Measurements from ENCODE around the gene FGF11.
"Not testable (repeated sequence)": the region's sequence is repeated elsewhere in the genome, so short reads cannot be mapped to it uniquely, and the experiment has no call there.

FGF11 gene

GRCh38 chr17:7474767-7475166 lies 35.5 kb downstream of the FGF11 start:
- peaks cover 3 to 45% (median 40%) of the 10 kb centered on the region in 4 experiments for H3K4me1 ChIP-seq (ENCODE audit: control extremely low read depth in 1 of 4, control insufficient read depth in 4 of 4, insufficient read depth in 4 of 4, low read length in 3 of 4)

GRCh38 chr17:7475764-7476422 lies 36.6 kb downstream of the FGF11 start:
- peaks cover 0 to 7% (median 0%) of the 10 kb centered on the region in 4 experiments for H3K36me3 ChIP-seq (ENCODE audit: control insufficient read depth in 4 of 4, insufficient read depth in 4 of 4, low read length in 3 of 4)
- peak in 2 of 3 donors; percentile 60 to 71 for DNase-seq
- H3K4me3 ChIP-seq (ENCODE audit: control insufficient read depth in 1 of 7, extremely low read depth in 1 of 7, insufficient read depth in 4 of 7, low read depth in 2 of 7, low read length in 6 of 7) = no peak overlapping the region
- WGBS (ENCODE audit: insufficient coverage) = 70% methylated on average over 14 of the region's 15 CpGs
- peaks cover 3 to 53% (median 48%) of the 10 kb centered on the region in 4 experiments for H3K4me1 ChIP-seq (ENCODE audit: control extremely low read depth in 1 of 4, control insufficient read depth in 4 of 4, insufficient read depth in 4 of 4, low read length in 3 of 4)
- POLR2A ChIA-PET = interaction anchor here (0.6 to 2.5 kb wide), 6 partner anchors 9 to 39 kb away, joined by 3 to 12 read pairs (median 6); partner anchors contain the start of gene POLR2A
- H3K27me3 ChIP-seq (replicated peaks in 2 of 5; ENCODE audit: control insufficient read depth in 4 of 5, insufficient read depth in 5 of 5, low read length in 4 of 5) = no peaks in the 10 kb centered on the region
- CTCF ChIA-PET = interaction anchor here (1.1 to 3.9 kb wide), 14 partner anchors 9 to 212 kb away, joined by 3 to 29 read pairs (median 4); partner anchors contain the start of genes SOX15, SPEM2, TMEM102 and TMEM95
- no peak overlapping the region for H3K27ac ChIP-seq (ENCODE audit: insufficient read depth in 1 of 2, low read depth in 1 of 2, low read length in 2 of 2, poor library complexity in 1 of 2, severe bottlenecking in 2 of 2)
- H3K9me3 ChIP-seq (ENCODE audit: control extremely low read depth in 1 of 5, control insufficient read depth in 4 of 5, insufficient read depth in 2 of 5, low read depth in 1 of 5, low read length in 4 of 5) = no peaks in the 10 kb centered on the region

More at GRCh38 chr17:7474767-7475166, 35.5 kb downstream of the FGF11 start:
- WGBS (ENCODE audit: insufficient coverage) = 89% methylated on average over 5 of the region's 8 CpGs
- not testable (repeated sequence) for H3K36me3 ChIP-seq (ENCODE audit: control insufficient read depth in 4 of 4, insufficient read depth in 4 of 4, low read length in 3 of 4); DNase-seq; H3K9me3 ChIP-seq (ENCODE audit: control extremely low read depth in 1 of 5, control insufficient read depth in 4 of 5, insufficient read depth in 2 of 5, low read depth in 1 of 5, low read length in 4 of 5); H3K4me3 ChIP-seq (ENCODE audit: control insufficient read depth in 1 of 7, extremely low read depth in 1 of 7, insufficient read depth in 4 of 7, low read depth in 2 of 7, low read length in 6 of 7); H3K27me3 ChIP-seq (replicated peaks in 2 of 5; ENCODE audit: control insufficient read depth in 4 of 5, insufficient read depth in 5 of 5, low read length in 4 of 5); H3K27ac ChIP-seq (ENCODE audit: insufficient read depth in 1 of 2, low read depth in 1 of 2, low read length in 2 of 2, poor library complexity in 1 of 2, severe bottlenecking in 2 of 2)
- POLR2A ChIA-PET = interaction anchor here (2.5 kb wide), 1 partner anchor 13 kb away, joined by 12 read pairs; no protein-coding TSS in a partner anchor
- CTCF ChIA-PET = interaction anchor here (1.2 to 3.0 kb wide), 5 partner anchors 13 to 213 kb away, joined by 3 to 20 read pairs (median 7); partner anchors contain the start of gene TP53

GRCh38 chr17:7476494-7476893 lies 37.2 kb downstream of the FGF11 start:
- Histone ChIP-seq H3K9me3 (ENCODE audit: control extremely low read depth in 1 of 5, control insufficient read depth in 4 of 5, insufficient read depth in 2 of 5, low read depth in 1 of 5, low read length in 4 of 5) (no peaks in the 10 kb centered on the region), H3K27ac (ENCODE audit: insufficient read depth in 1 of 2, low read depth in 1 of 2, low read length in 2 of 2, poor library complexity in 1 of 2, severe bottlenecking in 2 of 2) (no peak overlapping the region), H3K27me3 (replicated peaks in 2 of 5; ENCODE audit: control insufficient read depth in 4 of 5, insufficient read depth in 5 of 5, low read length in 4 of 5) (no peaks in the 10 kb centered on the region), H3K36me3 (ENCODE audit: control insufficient read depth in 4 of 4, insufficient read depth in 4 of 4, low read length in 3 of 4) (peaks cover 0 to 7% (median 0%) of the 10 kb centered on the region in 4 experiments), H3K4me3 (ENCODE audit: control insufficient read depth in 1 of 7, extremely low read depth in 1 of 7, insufficient read depth in 4 of 7, low read depth in 2 of 7, low read length in 6 of 7) (peak overlapping the region in 1 of 7 experiments; percentile 5), H3K4me1 (ENCODE audit: control extremely low read depth in 1 of 4, control insufficient read depth in 4 of 4, insufficient read depth in 4 of 4, low read length in 3 of 4) (peaks cover 2 to 50% (median 47%) of the 10 kb centered on the region in 4 experiments)
- DNase-seq = no peak
- 40% methylated on average over 3 of the region's 3 CpGs for WGBS (ENCODE audit: insufficient coverage)
- ChIA-PET POLR2A (interaction anchor here (1.4 to 2.5 kb wide), 3 partner anchors 8 to 39 kb away, joined by 6 to 12 read pairs (median 7); partner anchors contain the start of gene POLR2A), CTCF (interaction anchor here (1.1 to 3.9 kb wide), 15 partner anchors 9 to 122 kb away, joined by 3 to 29 read pairs (median 3); partner anchors contain the start of genes SOX15, SPEM2, TMEM102 and TMEM95)

- Histone ChIP-seq H3K36me3 (ENCODE audit: control insufficient read depth in 4 of 4, insufficient read depth in 4 of 4, low read length in 3 of 4) (peaks cover 0 to 7% (median 0%) of the 10 kb centered on the region in 4 experiments), H3K9me3 (ENCODE audit: control extremely low read depth in 1 of 5, control insufficient read depth in 4 of 5, insufficient read depth in 2 of 5, low read depth in 1 of 5, low read length in 4 of 5) (no peaks in the 10 kb centered on the region), H3K27me3 (replicated peaks in 2 of 5; ENCODE audit: control insufficient read depth in 4 of 5, insufficient read depth in 5 of 5, low read length in 4 of 5) (no peaks in the 10 kb centered on the region), H3K4me3 (ENCODE audit: control insufficient read depth in 1 of 7, extremely low read depth in 1 of 7, insufficient read depth in 4 of 7, low read depth in 2 of 7, low read length in 6 of 7) (peak overlapping the region in 5 of 7 experiments; percentile 73 to 88 (median 82)), H3K4me1 (ENCODE audit: control extremely low read depth in 1 of 4, control insufficient read depth in 4 of 4, insufficient read depth in 4 of 4, low read length in 3 of 4) (peaks cover 0 to 47% (median 42%) of the 10 kb centered on the region in 4 experiments), H3K27ac (ENCODE audit: insufficient read depth in 1 of 2, low read depth in 1 of 2, low read length in 2 of 2, poor library complexity in 1 of 2, severe bottlenecking in 2 of 2) (no peak overlapping the region)
- 96% methylated on average over 5 of the region's 5 CpGs for WGBS (ENCODE audit: insufficient coverage)
- ChIA-PET POLR2A (interaction anchor here (0.5 to 2.5 kb wide), 4 partner anchors 7 to 36 kb away, joined by 3 to 12 read pairs (median 7); partner anchors contain the start of gene POLR2A), CTCF (interaction anchor here (1.1 to 3.9 kb wide), 11 partner anchors 8 to 123 kb away, joined by 3 to 29 read pairs (median 4); partner anchors contain the start of genes TMEM102 and TMEM95)
- DNase-seq = no peak
These were observed 37.6 kb downstream of the FGF11 start for GRCh38 chr17:7476951-7477350.

- peak; percentile 25 to 71 (median 61) for DNase-seq
- ChIA-PET POLR2A (interaction anchor here (0.5 to 1.5 kb wide), 5 partner anchors 14 to 36 kb away, joined by 3 to 7 read pairs (median 3); no protein-coding TSS in a partner anchor), CTCF (interaction anchor here (0.6 to 3.9 kb wide), 9 partner anchors 10 to 123 kb away, joined by 3 to 29 read pairs (median 3); partner anchors contain the start of genes TMEM102 and TMEM95)
- peak overlapping the region; percentile 65 to 88 (median 79) for H3K4me3 ChIP-seq (ENCODE audit: control insufficient read depth in 1 of 7, extremely low read depth in 1 of 7, insufficient read depth in 4 of 7, low read depth in 2 of 7, low read length in 6 of 7)
- H3K27me3 ChIP-seq (replicated peaks in 2 of 5; ENCODE audit: control insufficient read depth in 4 of 5, insufficient read depth in 5 of 5, low read length in 4 of 5) = no peaks in the 10 kb centered on the region
- H3K27ac ChIP-seq (ENCODE audit: insufficient read depth in 1 of 2, low read depth in 1 of 2, low read length in 2 of 2, poor library complexity in 1 of 2, severe bottlenecking in 2 of 2) = peak overlapping the region in 1 of 2 experiments; percentile 87
- WGBS (ENCODE audit: insufficient coverage) = 25% methylated on average over 19 of the region's 26 CpGs
- peaks cover 0 to 47% (median 43%) of the 10 kb centered on the region in 4 experiments for H3K4me1 ChIP-seq (ENCODE audit: control extremely low read depth in 1 of 4, control insufficient read depth in 4 of 4, insufficient read depth in 4 of 4, low read length in 3 of 4)
- H3K36me3 ChIP-seq (ENCODE audit: control insufficient read depth in 4 of 4, insufficient read depth in 4 of 4, low read length in 3 of 4) = peaks cover 0 to 7% (median 0%) of the 10 kb centered on the region in 4 experiments
- H3K9me3 ChIP-seq (ENCODE audit: control extremely low read depth in 1 of 5, control insufficient read depth in 4 of 5, insufficient read depth in 2 of 5, low read depth in 1 of 5, low read length in 4 of 5) = no peaks in the 10 kb centered on the region
These were observed 38.3 kb downstream of the FGF11 start for GRCh38 chr17:7477392-7478275.

All from common myeloid progenitor, CD34-positive (primary cell).